Endodermal cell (in vitro differentiated cells): Measurements from ENCODE around the gene C1orf185. TPM values are rescaled to one million over a fixed set of nuclear protein-coding genes. Genes with fewer than 3 reads are reported as not detected.

Experiments used
- DNase-seq: peaks from one replicate; pipeline ENCODE4 v3.0.0-alpha.2; 2017
- H3K27ac ChIP-seq: 2 replicates; pipeline ENCODE4 v1.5.1; 2013; ENCODE audit warnings: mild to moderate bottlenecking, low read depth, low read length, moderate library complexity
- H3K27me3 ChIP-seq: 2 replicates; pipeline ENCODE4 v1.6.1; 2013; ENCODE audit warnings: mild to moderate bottlenecking, low read length, moderate library complexity; ENCODE audit not compliant: insufficient read depth, control insufficient read depth, poor library complexity, severe bottlenecking
- H3K36me3 ChIP-seq: 2 replicates; pipeline ENCODE4 v1.7.0; 2013; ENCODE audit warnings: mild to moderate bottlenecking, low read length, moderate library complexity; ENCODE audit not compliant: control insufficient read depth, insufficient read depth
- H3K4me1 ChIP-seq: one replicate; pipeline ENCODE4 v1.7.0; 2013; ENCODE audit warnings: low read length; ENCODE audit not compliant: control insufficient read depth, insufficient read depth
- H3K4me3 ChIP-seq: 2 replicates; pipeline ENCODE4 v1.5.1; 2013; ENCODE audit warnings: mild to moderate bottlenecking, low read length, moderate library complexity
- H3K9ac ChIP-seq: 2 replicates; pipeline ENCODE4 v1.6.1; 2013; ENCODE audit warnings: mild to moderate bottlenecking, low read length, moderate library complexity; ENCODE audit not compliant: poor library complexity, severe bottlenecking; ENCODE audit errors: extremely low read depth
- H3K9me3 ChIP-seq: 2 replicates; pipeline ENCODE4 v1.6.1; 2013; ENCODE audit warnings: mild to moderate bottlenecking, low read length, moderate library complexity; ENCODE audit not compliant: control insufficient read depth
- H3K27ac Mint-ChIP-seq: 2 replicates; pipeline ENCODE4 v1.8.0; 2020; ENCODE audit warnings: mixed read lengths
- H3K27me3 Mint-ChIP-seq: 2 replicates; pipeline ENCODE4 v1.8.0; 2021; ENCODE audit warnings: mild to moderate bottlenecking, mixed read lengths; ENCODE audit not compliant: insufficient read depth
- H3K36me3 Mint-ChIP-seq: 2 replicates; pipeline ENCODE4 v1.8.0; 2020; ENCODE audit warnings: low read depth, mixed read lengths
- H3K4me1 Mint-ChIP-seq: 2 replicates; pipeline ENCODE4 v1.8.0; 2020; ENCODE audit warnings: mixed read lengths
- H3K4me3 Mint-ChIP-seq: 2 replicates; pipeline ENCODE4 v1.8.0; 2020; ENCODE audit warnings: mild to moderate bottlenecking, moderate library complexity, mixed read lengths
- H3K9me3 Mint-ChIP-seq: 2 replicates; pipeline ENCODE4 v1.8.0; 2020; ENCODE audit warnings: mild to moderate bottlenecking, mixed read lengths
- WGBS, 2 experiments: methylation state at CpG; one replicate each; pipeline versions ENCODE4 v1.1.5 to v1.1.7; 2013; ENCODE audit warnings: missing lambda C conversion rate in 2 of 2, mixed read lengths in 1 of 2; ENCODE audit not compliant: insufficient coverage in 1 of 2, insufficient read length in 1 of 2; 5-methylcytosine and 5-hydroxymethylcytosine counted together
- total RNA-seq, 2 donors: library from RNA; stranded (reverse); fragmentation: NEBNext Ultra II Directional in 1 of 2; extraction: Animal tissue kit (Norgen Biotek cat#: 25700) in 1 of 2; gene quantifications; 2 replicates in 1 of 2; 3 replicates in 1 of 2; pipeline ENCODE4 v1.2.1, GENCODE V29; 2021
- TF ChIP-seq, protein P1 (sequence below): fragments of 200-600 bp; sonication (generic); conservative IDR thresholded peaks from 2 replicates; pipeline ENCODE4 v1.5.0; 2021; ENCODE audit warnings: antibody characterized with exemption, mild to moderate bottlenecking

C1orf185 gene
- total RNA-seq, 2 donors from 2014 or later, result not detected

DNA sequence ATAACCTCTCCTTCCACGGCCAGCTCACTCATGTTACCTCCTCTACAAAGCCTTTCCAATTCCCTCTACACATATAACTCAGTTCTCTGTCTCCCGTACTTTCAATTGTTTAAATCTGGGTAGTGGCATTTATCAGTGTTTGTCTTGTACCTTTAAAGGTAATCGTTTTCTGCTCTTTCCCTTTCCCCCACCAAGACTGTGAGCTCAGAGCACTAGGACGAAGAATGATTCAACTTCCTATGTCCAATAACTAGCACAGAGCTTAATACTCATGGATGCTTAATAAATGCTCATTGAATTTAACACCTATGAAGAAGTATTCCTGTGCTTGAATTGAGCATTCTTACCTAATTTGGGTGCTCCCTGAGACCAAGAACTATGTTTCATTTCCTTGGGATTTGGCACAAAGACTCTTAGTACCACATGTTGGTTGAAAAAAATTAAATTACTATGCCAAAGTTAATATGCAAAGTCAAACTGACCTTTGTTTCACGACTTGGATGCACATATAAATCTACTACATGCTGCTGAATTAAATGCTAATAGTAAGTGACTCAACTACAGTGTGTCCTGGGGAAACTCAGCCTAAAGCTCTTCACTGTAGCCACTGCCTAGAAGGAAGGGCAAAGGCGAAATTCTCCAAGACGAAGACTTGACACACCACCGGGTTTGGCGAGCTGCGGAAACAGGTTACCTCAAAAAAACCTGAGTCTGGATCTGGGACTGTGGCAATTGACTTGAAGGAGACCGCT is 30.6 kb upstream of the C1orf185 start:
- no peak overlapping the region for H3K27ac ChIP-seq
- H3K27me3 Mint-ChIP-seq, result peaks cover 7% of the 10 kb centered on the region
- no peaks in the 10 kb centered on the region for H3K4me1 Mint-ChIP-seq
- H3K27me3 ChIP-seq, result no peaks in the 10 kb centered on the region
- no peak overlapping the region for H3K27ac Mint-ChIP-seq
- TF ChIP-seq, protein P1, sequence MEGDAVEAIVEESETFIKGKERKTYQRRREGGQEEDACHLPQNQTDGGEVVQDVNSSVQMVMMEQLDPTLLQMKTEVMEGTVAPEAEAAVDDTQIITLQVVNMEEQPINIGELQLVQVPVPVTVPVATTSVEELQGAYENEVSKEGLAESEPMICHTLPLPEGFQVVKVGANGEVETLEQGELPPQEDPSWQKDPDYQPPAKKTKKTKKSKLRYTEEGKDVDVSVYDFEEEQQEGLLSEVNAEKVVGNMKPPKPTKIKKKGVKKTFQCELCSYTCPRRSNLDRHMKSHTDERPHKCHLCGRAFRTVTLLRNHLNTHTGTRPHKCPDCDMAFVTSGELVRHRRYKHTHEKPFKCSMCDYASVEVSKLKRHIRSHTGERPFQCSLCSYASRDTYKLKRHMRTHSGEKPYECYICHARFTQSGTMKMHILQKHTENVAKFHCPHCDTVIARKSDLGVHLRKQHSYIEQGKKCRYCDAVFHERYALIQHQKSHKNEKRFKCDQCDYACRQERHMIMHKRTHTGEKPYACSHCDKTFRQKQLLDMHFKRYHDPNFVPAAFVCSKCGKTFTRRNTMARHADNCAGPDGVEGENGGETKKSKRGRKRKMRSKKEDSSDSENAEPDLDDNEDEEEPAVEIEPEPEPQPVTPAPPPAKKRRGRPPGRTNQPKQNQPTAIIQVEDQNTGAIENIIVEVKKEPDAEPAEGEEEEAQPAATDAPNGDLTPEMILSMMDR, result no peak
- H3K9me3 Mint-ChIP-seq, result no peaks in the 10 kb centered on the region
- no peaks in the 10 kb centered on the region for H3K36me3 Mint-ChIP-seq
- no peaks in the 10 kb centered on the region for H3K9me3 ChIP-seq
- no peak for DNase-seq
- H3K36me3 ChIP-seq, result no peaks in the 10 kb centered on the region
- no peak overlapping the region for H3K4me3 ChIP-seq
- H3K4me3 Mint-ChIP-seq, result no peak overlapping the region
- 91 to 95% methylated on average over 8 to 11 of the region's 11 CpGs for WGBS, 2 experiments
- no peak overlapping the region for H3K9ac ChIP-seq
- H3K4me1 ChIP-seq, result no peaks in the 10 kb centered on the region

- H3K9me3 ChIP-seq, result no peaks in the 10 kb centered on the region
- DNase-seq, result no peak
Observed at GRCh38 chr1:51072043-51072439, 30.0 kb upstream of the C1orf185 start.

DNA sequence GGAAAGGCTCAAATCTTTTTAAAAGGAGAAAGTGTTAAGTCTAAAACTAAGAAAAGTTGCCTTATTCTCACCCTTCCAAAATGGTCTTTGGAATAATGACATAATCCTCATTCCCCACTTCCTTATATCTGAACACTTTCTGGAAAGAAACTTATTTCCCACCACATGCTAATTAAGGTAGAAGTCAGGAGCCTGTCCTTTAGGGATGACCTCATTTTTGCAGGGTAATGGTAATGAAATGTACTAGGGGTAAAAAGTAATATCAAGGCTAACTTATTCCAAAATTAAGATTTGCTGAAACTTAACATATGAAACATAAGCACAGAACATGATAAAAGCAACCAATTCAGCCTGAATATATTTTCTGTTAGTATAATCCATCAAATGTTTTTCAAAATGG is 29.4 kb upstream of the C1orf185 start:
- no peak overlapping the region for H3K9ac ChIP-seq
- H3K27ac ChIP-seq, result no peak overlapping the region
- no peaks in the 10 kb centered on the region for H3K36me3 ChIP-seq
- no peak overlapping the region for H3K4me3 ChIP-seq
- Mint-ChIP-seq H3K36me3 (no peaks in the 10 kb centered on the region), H3K4me1 (no peaks in the 10 kb centered on the region), H3K4me3 (no peak overlapping the region), H3K9me3 (no peaks in the 10 kb centered on the region), H3K27me3 (peaks cover 7% of the 10 kb centered on the region), H3K27ac (no peak overlapping the region)
- TF ChIP-seq, protein P1, result no peak
- no peaks in the 10 kb centered on the region for H3K9me3 ChIP-seq
- no peaks in the 10 kb centered on the region for H3K4me1 ChIP-seq
- DNase-seq, result no peak
- H3K27me3 ChIP-seq, result no peaks in the 10 kb centered on the region

More at GRCh38 chr1:51072043-51072439, 30.0 kb upstream of the C1orf185 start:
- no peaks in the 10 kb centered on the region for H3K36me3 Mint-ChIP-seq
- H3K4me1 Mint-ChIP-seq, result no peaks in the 10 kb centered on the region
- no peak overlapping the region for H3K4me3 Mint-ChIP-seq
- Histone ChIP-seq H3K4me3 (no peak overlapping the region), H3K36me3 (no peaks in the 10 kb centered on the region), H3K4me1 (no peaks in the 10 kb centered on the region), H3K9ac (no peak overlapping the region), H3K27me3 (no peaks in the 10 kb centered on the region), H3K27ac (no peak overlapping the region)
- TF ChIP-seq, protein P1, result no peak
- H3K9me3 Mint-ChIP-seq, result no peaks in the 10 kb centered on the region
- H3K27ac Mint-ChIP-seq, result no peak overlapping the region
- WGBS, 2 experiments, result 92 to 96% methylated on average over 12 to 16 of the region's 16 CpGs
- H3K27me3 Mint-ChIP-seq, result peaks cover 7% of the 10 kb centered on the region
